ENCODE results near the gene BICRA. TPM values are rescaled to one million over a fixed set of nuclear protein-coding genes. Genes with fewer than 3 reads are reported as not detected.

Gene BICRA
- polyA plus RNA-seq, 1 of the 3 experiments (the other 2 are of a cell fraction), result 1.4 TPM

DNA sequence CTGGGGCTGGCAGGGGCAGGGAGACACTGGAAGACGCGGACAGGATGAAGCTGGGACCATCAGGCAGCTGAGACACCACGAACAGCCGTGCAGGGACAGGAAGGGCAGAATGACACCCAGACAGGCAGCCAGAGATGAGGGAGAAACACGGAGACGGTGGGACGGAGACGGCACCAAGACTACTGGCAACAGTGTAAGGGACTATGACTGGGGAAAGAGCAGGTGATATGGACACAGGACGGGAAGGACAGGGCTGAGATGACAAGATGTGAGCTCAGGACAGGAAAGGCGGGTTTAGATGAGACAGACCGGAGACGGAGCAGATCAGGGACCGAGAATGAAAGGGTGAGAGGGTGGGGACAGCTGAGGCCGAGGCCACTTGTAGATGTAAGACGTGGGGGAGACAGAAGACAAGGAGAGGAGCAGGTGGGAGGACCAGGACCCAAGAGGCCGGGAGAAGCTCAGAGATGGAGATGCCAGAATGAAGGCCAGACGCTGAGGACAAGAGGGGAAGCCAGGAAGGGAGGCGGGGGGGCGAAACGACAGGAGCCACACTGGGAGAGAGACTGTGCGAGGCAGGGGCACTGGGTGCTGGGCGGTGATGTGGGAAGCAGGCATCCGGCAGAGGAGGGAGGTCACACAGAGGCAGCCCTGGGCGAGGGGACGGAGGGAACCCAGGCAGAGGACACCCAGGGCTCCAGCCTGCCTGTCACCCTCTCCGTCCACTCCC lies 86.8 kb downstream of the BICRA start:
- WGBS (ENCODE audit: low lambda C conversion rate), result 97% methylated on average over 23 of the region's 26 CpGs
- Histone ChIP-seq H3K4me2 (no peak overlapping the region), H3F3A (replicated peaks; ENCODE audit: insufficient read depth) (no peaks in the 10 kb centered on the region), H3K36me3 (replicated peaks in 1 of 2; ENCODE audit: control insufficient read depth in 1 of 2, insufficient read depth in 2 of 2, low read length in 1 of 2) (peaks cover 11 to 18% of the 10 kb centered on the region in 2 experiments), H3K79me2 (ENCODE audit: insufficient read depth) (peaks cover 3% of the 10 kb centered on the region; the same call in 1 of the 2 replicates), H3K9me2 (no peaks in the 10 kb centered on the region), H4K20me1 (ENCODE audit: insufficient read depth) (0 out of 2 replicates have a peak, but pooled peaks cover 9% of the 10 kb centered on the region), H3K4me3 (ENCODE audit: low read depth in 2 of 2, low read length in 1 of 2) (no peak overlapping the region), H3K9me3 (no peaks in the 10 kb centered on the region), H3K27ac (ENCODE audit: low read depth in 2 of 2, low read length in 1 of 2) (no peak overlapping the region), H3K4me1 (ENCODE audit: control insufficient read depth in 1 of 2, insufficient read depth in 2 of 2, low read depth in 1 of 2, low read length in 1 of 2) (no peaks in the 10 kb centered on the region; a peak in 1 of 4 replicates), H3K9ac (no peak overlapping the region), H2AFZ (ENCODE audit: low read depth) (no peak overlapping the region), H3K27me3 (ENCODE audit: insufficient read depth) (no peaks in the 10 kb centered on the region)
- no peak for DNase-seq
- POLR2A ChIA-PET, result no interaction called here
- TF ChIP-seq EZH2phosphoT487 (IDR thresholded peaks at IDR 0.05; ENCODE audit: borderline replicate concordance, low read depth), result no peak
- no peak for TF ChIP-seq FOXM1 (IDR thresholded peaks at IDR 0.05; ENCODE audit: low read depth)
- CTCF ChIA-PET, result interaction anchor here (1.2 to 5.8 kb wide), 4 partner anchors 14 to 259 kb away, joined by 3 to 95 read pairs (median 26); partner anchors contain the start of gene EHD2

DNA sequence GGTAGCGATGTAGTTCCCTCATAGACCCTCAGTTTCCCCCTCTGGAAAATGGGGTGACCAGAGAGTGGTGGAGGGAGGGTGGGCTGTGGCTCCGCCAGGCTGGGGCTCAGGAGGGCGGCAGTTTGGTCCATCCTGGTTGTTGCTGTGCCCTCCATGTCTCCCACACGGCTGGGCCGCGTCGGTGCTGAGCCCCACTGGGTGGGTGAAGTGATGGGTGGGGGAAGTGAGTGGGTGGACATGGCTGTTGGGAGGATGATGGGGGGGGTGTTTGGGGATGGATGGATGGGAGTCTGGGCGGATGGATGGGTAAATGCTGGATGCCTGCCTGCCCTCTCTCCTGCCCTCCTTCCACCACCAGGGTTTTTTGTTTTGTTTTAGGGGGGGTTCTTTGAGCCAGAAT lies 87.7 kb downstream of the BICRA start:
- ChIA-PET CTCF (interaction anchor here (0.6 to 5.8 kb wide), 5 partner anchors 13 to 260 kb away, joined by 3 to 95 read pairs (median 15); partner anchors contain the start of gene EHD2), POLR2A (no interaction called here)
- no peak for TF ChIP-seq RCOR1 (IDR thresholded peaks at IDR 0.05; ENCODE audit: low read length)
- no peak for TF ChIP-seq TAF1 (IDR thresholded peaks at IDR 0.05; ENCODE audit: borderline replicate concordance, low read depth, low read length)
- no peak for TF ChIP-seq RXRA (IDR thresholded peaks at IDR 0.05; ENCODE audit: borderline replicate concordance, low read depth)
- TF ChIP-seq NRF1 (IDR thresholded peaks at IDR 0.05; ENCODE audit: low read depth, low read length), result no peak
- TF ChIP-seq YY1 (IDR thresholded peaks at IDR 0.05; ENCODE audit: low read depth), result no peak
- no peak for TF ChIP-seq GABPA (IDR thresholded peaks at IDR 0.05; ENCODE audit: low read depth)
- TF ChIP-seq POLR2AphosphoS5 (IDR thresholded peaks at IDR 0.05; ENCODE audit: low read depth, low read length), result no peak
- no peak for TF ChIP-seq ZBTB33 (IDR thresholded peaks at IDR 0.05; ENCODE audit: borderline replicate concordance, low read depth)
- WGBS (ENCODE audit: low lambda C conversion rate), result 100% methylated on average over 1 of the region's 8 CpGs
- no peak overlapping the region for H3K9ac ChIP-seq
- peaks cover 3% of the 10 kb centered on the region; the same call in 1 of the 2 replicates for H3K79me2 ChIP-seq (ENCODE audit: insufficient read depth)
- H3K4me3 ChIP-seq (ENCODE audit: low read depth in 2 of 2, low read length in 1 of 2), result no peak overlapping the region
- H3K36me3 ChIP-seq (replicated peaks in 1 of 2; ENCODE audit: control insufficient read depth in 1 of 2, insufficient read depth in 2 of 2, low read length in 1 of 2), result peaks cover 8 to 21% of the 10 kb centered on the region in 2 experiments
- H3K4me2 ChIP-seq, result no peak overlapping the region
- H3K9me2 ChIP-seq, result no peaks in the 10 kb centered on the region
- H3K27ac ChIP-seq (ENCODE audit: low read depth in 2 of 2, low read length in 1 of 2), result no peak overlapping the region
- no peaks in the 10 kb centered on the region; a peak in 1 of 4 replicates for H3K4me1 ChIP-seq (ENCODE audit: control insufficient read depth in 1 of 2, insufficient read depth in 2 of 2, low read depth in 1 of 2, low read length in 1 of 2)
- no peaks in the 10 kb centered on the region for H3K27me3 ChIP-seq (ENCODE audit: insufficient read depth)
- peak; percentile 33 for DNase-seq
- H3K9me3 ChIP-seq, result no peaks in the 10 kb centered on the region
- H3F3A ChIP-seq (replicated peaks; ENCODE audit: insufficient read depth), result no peaks in the 10 kb centered on the region
- 0 out of 2 replicates have a peak, but pooled peaks cover 9% of the 10 kb centered on the region for H4K20me1 ChIP-seq (ENCODE audit: insufficient read depth)
- H2AFZ ChIP-seq (ENCODE audit: low read depth), result no peak overlapping the region

Measured in SK-N-SH (cell line).